Neural progenitor cell (in vitro differentiated cells): ENCODE data around the gene SHE. TPM values are rescaled to one million over a fixed set of nuclear protein-coding genes. Genes with fewer than 3 reads are reported as not detected.

ENCODE experiments used
- DNase-seq: peaks from one replicate; pipeline ENCODE4 v3.0.0-alpha.2; 2016; ENCODE audit warnings: low spot score
- H2AFZ ChIP-seq: fragments of 200-600 bp; sonication (generic); replicated peaks from 2 replicates; pipeline ENCODE4 v1.6.1; 2016; ENCODE audit warnings: antibody characterized with exemption
- H3F3A ChIP-seq: fragments of 200-600 bp; sonication (generic); 2 replicates; pipeline ENCODE4 v1.6.1; 2016; ENCODE audit warnings: antibody characterized with exemption, low read depth
- H3K27ac ChIP-seq: fragments of 200-600 bp; sonication (generic); 2 replicates; pipeline ENCODE4 v1.5.1; 2016; ENCODE audit warnings: mild to moderate bottlenecking
- H3K27me3 ChIP-seq: fragments of 200-600 bp; sonication (generic); 2 replicates; pipeline ENCODE4 v1.6.1; 2016; ENCODE audit warnings: mild to moderate bottlenecking, moderate library complexity
- H3K36me3 ChIP-seq: fragments of 200-600 bp; sonication (generic); 2 replicates; pipeline ENCODE4 v1.5.1; 2016
- H3K4me1 ChIP-seq: fragments of 200-600 bp; sonication (generic); 2 replicates; pipeline ENCODE4 v1.6.1; 2016; ENCODE audit warnings: mixed run types
- H3K4me2 ChIP-seq: fragments of 200-600 bp; sonication (generic); 2 replicates; pipeline ENCODE4 v1.6.1; 2016
- H3K4me3 ChIP-seq: fragments of 200-600 bp; sonication (generic); 2 replicates; pipeline ENCODE4 v1.5.1; 2016
- H3K79me2 ChIP-seq: fragments of 200-600 bp; sonication (generic); 2 replicates; pipeline ENCODE4 v1.6.1; 2016; ENCODE audit warnings: low read depth
- H3K9ac ChIP-seq: fragments of 200-600 bp; sonication (generic); 2 replicates; pipeline ENCODE4 v1.6.1; 2016
- H3K9me3 ChIP-seq: fragments of 200-600 bp; sonication (generic); 2 replicates; pipeline ENCODE4 v1.5.1; 2016; ENCODE audit warnings: low read depth
- H4K20me1 ChIP-seq: fragments of 200-600 bp; sonication (generic); 2 replicates; pipeline ENCODE4 v1.6.1; 2016; ENCODE audit warnings: low read depth
- H3K27ac Mint-ChIP-seq: 3 replicates; pipeline ENCODE4 v1.8.0; 2021; ENCODE audit warnings: mixed read lengths
- H3K27me3 Mint-ChIP-seq: 2 replicates; pipeline ENCODE4 v1.8.0; 2022; ENCODE audit warnings: low read depth, mild to moderate bottlenecking, inconsistent platforms, moderate library complexity, mixed read lengths; ENCODE audit not compliant: insufficient read depth
- H3K36me3 Mint-ChIP-seq: 3 replicates; pipeline ENCODE4 v1.8.0; 2021; ENCODE audit warnings: mixed read lengths
- H3K4me1 Mint-ChIP-seq: 3 replicates; pipeline ENCODE4 v1.8.0; 2021; ENCODE audit warnings: mixed read lengths
- H3K4me3 Mint-ChIP-seq: 3 replicates; pipeline ENCODE4 v1.8.0; 2021; ENCODE audit warnings: mild to moderate bottlenecking, moderate library complexity, mixed read lengths
- H3K9me3 Mint-ChIP-seq: 3 replicates; pipeline ENCODE4 v1.8.0; 2020; ENCODE audit warnings: mixed read lengths
- CTCF ChIP-seq: fragments of 200-600 bp; sonication (generic); IDR thresholded peaks from 2 replicates; pipeline ENCODE4 v1.5.1; 2017; ENCODE audit warnings: antibody characterized with exemption, mild to moderate bottlenecking
- EZH2 ChIP-seq: fragments of 200-600 bp; sonication (generic); IDR thresholded peaks from 2 replicates; pipeline ENCODE4 v1.6.1; 2017; ENCODE audit warnings: antibody characterized with exemption, mild to moderate bottlenecking, moderate library complexity
- EZH2phosphoT487 ChIP-seq: fragments of 200-600 bp; sonication (generic); IDR thresholded peaks from 2 replicates; pipeline ENCODE4 v1.6.1; 2017; ENCODE audit warnings: antibody characterized with exemption
- total RNA-seq: library from RNA; depleted of rRNA; stranded (reverse); fragments of >200 nt; gene quantifications from 2 replicates; pipeline ENCODE4 v1.2.3, GENCODE V29; 2015; ENCODE audit warnings: low replicate concordance

SHE gene
- total RNA-seq, 1 donor from 2014 or later, result 0.04 TPM

- Mint-ChIP-seq H3K4me3 (no peak overlapping the region), H3K9me3 (no peaks in the 10 kb centered on the region), H3K27ac (no peak overlapping the region), H3K4me1 (no peaks in the 10 kb centered on the region), H3K36me3 (peaks cover 28% of the 10 kb centered on the region), H3K27me3 (peaks cover 2% of the 10 kb centered on the region)
- peaks cover 23% of the 10 kb centered on the region for H4K20me1 ChIP-seq
- TF ChIP-seq EZH2 (no peak), CTCF (no peak), EZH2phosphoT487 (no peak)
- H3K4me2 ChIP-seq, result no peak overlapping the region
- peaks cover 14% of the 10 kb centered on the region for H3F3A ChIP-seq
- H3K4me3 ChIP-seq, result no peak overlapping the region
- no peaks in the 10 kb centered on the region for H3K4me1 ChIP-seq
- H3K9ac ChIP-seq, result no peak overlapping the region
- no peak for DNase-seq
- H3K36me3 ChIP-seq, result peaks cover 13% of the 10 kb centered on the region
- H3K27ac ChIP-seq, result no peak overlapping the region
- H3K27me3 ChIP-seq, result no peaks in the 10 kb centered on the region
- peaks cover 2% of the 10 kb centered on the region for H3K79me2 ChIP-seq
- no peaks in the 10 kb centered on the region for H3K9me3 ChIP-seq
- no peak overlapping the region for H2AFZ ChIP-seq
Observed at GRCh38 chr1:154550070-154550469, 47.9 kb upstream of the SHE start.

- H4K20me1 ChIP-seq, result peaks cover 21% of the 10 kb centered on the region
- no peak overlapping the region for H3K4me3 Mint-ChIP-seq
- no peak overlapping the region for H3K4me2 ChIP-seq
- DNase-seq, result no peak
- no peak overlapping the region for H3K4me3 ChIP-seq
- H3K4me1 ChIP-seq, result no peaks in the 10 kb centered on the region
- H3K36me3 Mint-ChIP-seq, result peaks cover 21% of the 10 kb centered on the region
- H3K27ac Mint-ChIP-seq, result no peak overlapping the region
- no peaks in the 10 kb centered on the region for H3K27me3 ChIP-seq
- no peaks in the 10 kb centered on the region for H3K79me2 ChIP-seq
- peaks cover 6% of the 10 kb centered on the region for H3K36me3 ChIP-seq
- H3K27me3 Mint-ChIP-seq, result peaks cover 2% of the 10 kb centered on the region
- no peaks in the 10 kb centered on the region for H3K4me1 Mint-ChIP-seq
- no peaks in the 10 kb centered on the region for H3K9me3 ChIP-seq
- TF ChIP-seq CTCF, result no peak
- no peak for TF ChIP-seq EZH2
- no peak for TF ChIP-seq EZH2phosphoT487
- H3K9me3 Mint-ChIP-seq, result no peaks in the 10 kb centered on the region
- no peak overlapping the region for H3K27ac ChIP-seq
- H2AFZ ChIP-seq, result no peak overlapping the region
- H3F3A ChIP-seq, result peaks cover 14% of the 10 kb centered on the region
- H3K9ac ChIP-seq, result no peak overlapping the region
Observed at GRCh38 chr1:154549202-154549770, 47.1 kb upstream of the SHE start.

- H3K4me3 Mint-ChIP-seq, result no peak overlapping the region
- TF ChIP-seq EZH2phosphoT487 (no peak), EZH2 (no peak), CTCF (no peak)
- no peaks in the 10 kb centered on the region for H3K79me2 ChIP-seq
- H3K27ac Mint-ChIP-seq, result no peak overlapping the region
- H3K4me3 ChIP-seq, result no peak overlapping the region
- H3K4me1 ChIP-seq, result no peaks in the 10 kb centered on the region
- H4K20me1 ChIP-seq, result peaks cover 21% of the 10 kb centered on the region
- no peaks in the 10 kb centered on the region for H3K4me1 Mint-ChIP-seq
- no peak for DNase-seq
- no peaks in the 10 kb centered on the region for H3K27me3 ChIP-seq
- H2AFZ ChIP-seq, result no peak overlapping the region
- peaks cover 2% of the 10 kb centered on the region for H3K27me3 Mint-ChIP-seq
- no peak overlapping the region for H3K27ac ChIP-seq
- H3K36me3 Mint-ChIP-seq, result peaks cover 17% of the 10 kb centered on the region
- H3K36me3 ChIP-seq, result no peaks in the 10 kb centered on the region
- no peaks in the 10 kb centered on the region for H3K9me3 ChIP-seq
- peaks cover 14% of the 10 kb centered on the region for H3F3A ChIP-seq
- H3K9ac ChIP-seq, result no peak overlapping the region
- no peak overlapping the region for H3K4me2 ChIP-seq
- H3K9me3 Mint-ChIP-seq, result no peaks in the 10 kb centered on the region
Observed at GRCh38 chr1:154548028-154548427, 45.8 kb upstream of the SHE start.
